ENCODE data around the gene SLC25A22.

The SLC25A22 gene

DNA sequence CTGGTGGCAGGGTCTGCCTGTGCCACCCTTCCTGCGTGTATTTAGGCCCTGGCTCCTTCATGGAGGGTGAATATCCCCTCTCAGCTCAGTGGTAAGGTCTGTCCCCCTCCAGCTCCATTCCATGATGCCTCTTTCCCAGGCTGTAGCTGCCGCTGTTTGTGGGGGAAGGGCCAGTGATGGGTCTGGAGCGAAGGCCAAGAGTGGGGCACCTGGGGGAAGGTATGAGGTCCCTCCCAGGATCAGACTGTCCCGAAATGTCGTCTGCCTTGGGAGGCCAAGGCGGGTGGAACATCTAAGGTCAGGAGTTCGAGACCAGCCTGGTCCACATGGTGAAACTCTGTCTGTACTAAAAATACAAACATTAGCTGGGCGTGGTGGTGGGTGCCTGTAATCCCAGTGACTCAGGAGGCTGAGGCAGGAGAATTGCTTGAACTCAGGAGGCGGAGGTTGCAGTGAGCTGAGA, 35.8 kb upstream of the SLC25A22 start:
- DNase-seq, result no peak

DNA sequence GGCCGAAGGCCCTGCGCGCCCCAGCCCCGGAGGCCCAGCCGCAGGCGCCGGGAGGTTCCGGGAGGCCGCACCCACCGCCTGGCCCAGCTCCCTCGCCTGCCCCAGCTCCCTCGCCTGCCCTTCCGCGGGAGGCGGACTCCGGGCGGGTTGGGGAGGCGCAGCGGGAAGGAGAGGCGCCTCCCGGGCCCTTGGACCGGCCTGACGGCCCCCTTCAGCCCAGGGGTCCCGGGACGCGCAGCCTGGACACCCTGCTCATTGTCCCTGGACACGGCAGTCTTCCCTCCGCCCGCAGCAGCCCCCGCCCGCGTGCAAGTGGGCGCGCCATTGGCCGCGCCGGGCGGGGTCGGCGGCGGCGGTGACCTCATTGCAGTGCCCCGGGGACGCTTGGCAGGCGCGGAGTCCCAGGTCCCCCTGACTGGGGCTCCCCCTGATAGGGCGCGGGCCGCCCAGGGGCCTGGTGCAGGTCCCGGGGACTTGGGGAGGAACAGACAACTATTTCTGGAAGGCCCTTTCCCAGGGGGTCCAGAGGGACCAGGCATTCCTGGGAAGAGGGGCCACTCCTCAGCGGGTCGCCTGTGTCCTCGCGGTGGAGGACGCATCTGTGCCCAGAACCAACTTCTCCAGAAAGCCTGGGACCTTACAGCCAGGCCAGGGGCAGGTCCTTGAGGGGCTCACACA, 35.2 kb upstream of the SLC25A22 start:
- no peak for DNase-seq

DNA sequence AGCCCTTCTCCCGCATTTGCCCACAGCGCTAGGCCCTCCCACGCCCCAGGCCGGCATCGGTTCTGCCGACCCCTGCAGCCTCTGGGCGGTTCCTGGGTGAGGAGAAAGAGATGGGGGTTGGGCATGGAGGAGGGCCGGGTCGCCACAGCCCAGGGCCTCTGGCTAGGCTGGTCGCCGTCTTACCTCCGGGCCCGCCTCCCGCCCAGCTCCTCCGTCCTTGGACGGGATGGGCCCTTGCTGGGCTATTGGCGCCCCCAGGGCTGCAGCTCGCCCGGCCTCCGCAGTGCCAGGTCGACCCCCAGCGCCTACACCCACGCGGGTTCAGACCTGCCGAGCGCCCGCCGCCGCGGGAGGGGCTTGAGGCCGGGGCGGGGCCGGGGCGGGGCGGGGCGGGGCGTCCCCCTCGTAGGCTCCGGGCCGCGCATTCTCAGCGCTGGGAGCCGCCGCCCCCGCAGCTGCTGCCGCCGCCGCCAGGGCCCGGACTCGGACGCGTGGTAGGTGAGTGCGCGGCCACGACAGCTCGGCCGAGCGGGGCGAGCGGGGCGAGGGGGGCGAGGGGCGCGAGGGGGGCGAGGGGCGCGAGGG, 34.5 kb upstream of the SLC25A22 start, which contains the start of gene CD151:
Gene CD151 (plus strand): TSS at position 424 of the 585 bp plus-strand sequence. CDS start 3,118 bp downstream, outside the sequence.
- no peak for DNase-seq

DNA sequence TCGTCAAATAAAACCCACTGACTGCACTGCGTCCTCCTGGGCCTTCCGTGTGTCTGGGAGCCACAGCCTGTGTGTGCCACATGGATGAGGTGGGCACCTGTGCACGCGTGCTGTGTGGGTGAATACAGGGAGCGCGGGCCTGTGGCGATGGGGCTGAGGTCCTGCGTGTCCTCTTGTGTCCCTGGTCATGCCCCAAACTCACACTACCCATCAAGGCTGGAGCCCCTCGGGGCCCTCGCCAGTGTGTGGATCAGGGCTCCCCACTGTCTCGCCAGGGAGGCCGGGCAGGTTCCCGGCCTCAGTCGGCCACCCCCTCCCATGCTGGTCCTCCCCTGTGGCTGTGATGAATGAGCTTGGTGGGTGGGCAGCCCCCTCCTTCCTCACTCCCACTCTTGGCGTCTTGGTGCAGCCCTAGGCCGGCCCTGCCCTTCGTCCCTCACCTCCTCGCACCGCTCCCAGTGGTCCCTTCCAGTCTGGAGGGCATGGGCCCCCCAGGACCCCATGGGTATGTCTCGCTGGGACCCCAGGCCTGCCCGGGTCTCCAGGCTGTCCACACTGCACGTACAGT, 34.0 kb upstream of the SLC25A22 start:
- DNase-seq, result no peak

DNA sequence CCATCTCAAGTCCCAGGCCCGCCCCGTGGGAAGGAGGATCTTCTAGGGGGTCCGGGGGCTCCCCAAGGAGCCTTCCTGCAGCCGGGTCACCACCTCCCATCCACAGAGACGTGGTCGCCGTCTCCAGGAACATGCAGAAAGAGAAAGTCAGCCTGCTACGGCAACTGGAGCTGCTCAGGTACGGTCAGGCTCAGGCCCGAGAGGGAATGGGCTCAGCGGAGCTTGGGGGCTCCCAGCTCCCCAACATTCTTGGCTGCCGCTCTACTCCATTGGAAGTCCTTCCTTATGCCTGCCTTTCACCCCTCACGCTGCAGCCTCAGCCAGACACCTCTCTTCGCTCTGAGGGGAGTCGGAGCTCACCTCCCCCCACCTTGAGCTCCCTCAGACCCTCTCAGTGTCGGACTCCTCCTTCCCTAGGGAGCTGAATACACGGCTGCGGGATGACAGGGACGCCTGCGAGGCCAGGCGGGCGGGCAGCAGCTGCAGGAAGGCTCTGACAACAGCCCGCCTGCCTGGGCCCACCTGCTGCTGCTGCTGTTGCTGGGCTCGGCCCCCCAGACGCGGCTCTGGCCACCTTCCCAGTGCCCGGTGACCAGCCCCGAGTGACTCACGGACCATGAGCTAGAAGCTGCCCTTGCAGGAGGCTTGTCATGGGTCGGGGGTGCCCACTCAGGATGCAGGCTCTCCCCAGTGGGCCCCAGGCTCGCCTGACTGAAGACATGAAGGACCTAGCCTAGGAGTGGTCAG, 33.2 kb upstream of the SLC25A22 start:
- DNase-seq, result no peak

DNA sequence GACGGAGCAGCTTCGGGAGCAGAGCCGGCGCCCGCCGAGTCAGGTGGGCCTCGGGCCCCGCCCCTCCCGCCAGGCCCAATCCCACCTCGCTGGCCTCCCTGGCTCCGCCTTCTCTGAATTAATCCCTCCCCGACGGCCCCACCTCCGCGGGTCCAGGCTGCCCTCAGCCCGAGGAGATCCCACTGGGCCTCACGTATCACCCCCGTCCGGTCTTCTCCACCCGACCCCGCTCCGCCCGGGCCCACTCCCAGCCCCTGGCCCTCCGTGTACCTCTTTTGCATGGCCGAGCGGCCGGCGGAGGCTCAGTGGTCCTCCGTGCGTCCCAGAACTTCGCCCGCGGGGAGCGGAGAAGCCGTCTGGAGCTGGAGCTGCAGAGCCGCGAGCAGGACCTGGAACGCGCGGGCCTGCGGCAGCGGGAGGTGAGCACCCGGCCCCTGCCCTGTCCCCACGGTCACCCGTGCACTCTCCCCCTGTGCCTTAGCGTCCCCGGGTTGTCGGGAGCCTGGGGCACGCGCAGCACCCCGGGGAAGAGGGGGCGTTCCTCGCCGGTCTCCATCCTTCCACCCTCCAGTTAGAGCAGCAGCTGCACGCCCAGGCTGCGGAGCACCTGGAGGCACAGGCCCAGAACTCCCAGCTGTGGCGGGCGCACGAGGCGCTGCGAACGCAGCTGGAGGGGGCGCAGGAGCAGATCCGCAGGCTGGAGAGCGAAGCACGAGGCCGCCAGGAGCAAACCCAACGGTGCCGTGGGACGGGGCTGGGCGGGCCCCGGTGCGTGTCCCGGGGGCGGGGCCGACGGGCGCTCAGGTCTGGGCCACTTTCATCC, 32.4 kb upstream of the SLC25A22 start:
- no peak for DNase-seq

DNA sequence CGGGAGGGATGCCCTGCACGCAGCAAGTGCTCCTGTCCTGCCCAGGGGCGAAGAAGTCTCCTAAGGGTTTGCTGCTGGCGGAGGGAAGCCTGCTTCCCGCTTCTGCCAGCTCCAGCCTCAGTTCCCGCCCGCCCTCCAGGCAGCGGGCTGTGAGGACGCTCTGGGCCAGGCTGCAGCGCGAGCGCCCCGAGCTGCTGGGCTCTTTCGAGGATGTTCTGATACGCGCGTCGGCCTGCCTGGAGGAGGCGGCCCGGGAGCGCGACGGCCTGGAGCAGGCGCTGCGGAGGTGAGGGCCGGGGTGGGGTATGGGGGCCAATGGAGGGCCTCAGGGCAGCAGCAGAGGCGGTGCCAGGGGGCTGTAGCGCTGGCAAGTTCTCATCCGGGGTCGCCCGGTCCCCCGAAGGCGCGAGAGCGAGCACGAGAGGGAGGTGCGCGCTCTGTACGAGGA, 31.8 kb upstream of the SLC25A22 start:
- no peak for DNase-seq

DNA sequence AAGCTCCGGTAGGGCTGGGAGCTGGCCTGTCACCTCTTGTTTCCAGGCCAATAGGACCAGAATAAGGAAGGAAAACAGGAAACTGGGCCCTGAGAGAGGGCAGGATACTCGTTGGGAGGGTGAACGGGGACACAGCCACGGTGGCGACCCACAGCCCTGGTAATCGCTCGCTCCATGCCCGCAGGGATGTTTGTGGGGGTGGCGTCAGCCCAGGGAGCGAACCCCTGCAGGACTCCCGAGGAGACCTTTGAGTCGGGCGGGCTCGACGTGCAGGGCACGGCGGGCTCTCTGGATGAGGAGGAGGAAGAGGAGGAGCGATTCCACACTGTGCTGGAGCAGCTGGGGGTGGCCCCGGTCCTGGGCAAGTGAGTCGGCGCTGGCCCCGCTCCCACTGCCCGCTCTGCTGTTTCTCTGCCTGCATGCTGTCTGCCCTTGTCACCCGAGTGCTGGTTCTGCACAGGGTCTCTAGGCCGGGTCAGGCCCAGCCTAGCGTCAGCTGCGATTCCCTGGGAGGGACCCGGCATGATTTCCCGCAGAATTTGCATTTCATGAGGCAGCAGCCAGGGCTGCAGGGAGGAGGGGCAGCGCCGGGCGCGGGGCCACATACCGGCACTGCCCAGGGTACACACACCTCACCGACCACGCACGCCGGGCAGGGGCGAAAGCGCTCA, 31.2 kb upstream of the SLC25A22 start:
- no peak for DNase-seq

DNA sequence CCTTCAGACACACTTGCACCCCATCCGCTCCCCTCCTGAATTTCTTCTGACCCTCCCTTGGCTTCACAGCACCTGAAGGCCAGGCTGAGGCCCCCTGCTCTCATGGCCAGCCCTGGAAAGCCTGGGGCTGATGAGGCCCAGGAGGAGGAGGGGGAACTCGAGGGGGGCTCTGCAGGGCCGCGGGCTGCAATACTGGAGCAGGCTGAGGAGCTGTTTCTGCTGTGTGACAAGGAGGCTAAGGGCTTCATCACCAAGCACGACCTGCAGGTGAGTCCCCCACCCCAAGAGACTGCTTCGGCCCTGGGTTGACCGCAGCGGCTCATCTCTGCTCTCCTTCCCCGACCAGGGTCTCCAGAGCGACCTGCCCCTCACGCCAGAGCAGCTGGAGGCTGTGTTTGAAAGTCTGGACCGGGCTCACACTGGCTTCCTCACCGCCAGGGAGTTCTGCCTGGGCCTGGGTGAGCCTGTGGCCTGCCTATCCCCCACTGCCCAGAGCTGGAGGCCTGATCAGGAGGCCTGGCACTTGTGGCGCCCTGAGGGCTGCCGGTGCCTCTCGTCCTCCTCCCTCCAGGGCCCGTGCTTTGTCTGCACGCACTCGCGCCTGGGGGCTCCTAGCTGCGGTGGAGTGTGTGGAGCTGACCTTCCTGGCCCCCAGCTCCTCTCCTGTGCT, 30.6 kb upstream of the SLC25A22 start:
- DNase-seq, result no peak

DNA sequence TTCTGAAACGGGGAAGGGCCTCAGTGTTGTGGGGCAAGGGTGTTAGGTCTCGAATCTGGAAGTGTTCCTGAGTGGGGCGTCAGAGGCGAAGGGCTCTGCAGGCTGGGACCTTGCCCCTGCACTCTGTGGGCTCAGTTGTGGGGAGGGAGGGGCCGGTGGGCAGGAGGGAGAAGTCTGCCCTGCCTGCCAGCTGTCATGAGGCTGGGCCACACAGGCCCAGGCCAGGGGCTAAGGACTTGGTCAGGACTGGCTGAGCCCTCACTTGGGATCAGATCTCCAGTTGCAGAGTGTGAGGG, 29.8 kb upstream of the SLC25A22 start, which contains the start of gene CRACR2B:
Gene CRACR2B (plus strand): TSS at position 23 of the 296 bp plus-strand sequence. CDS start 689 bp downstream, outside the sequence.
- DNase-seq, result no peak

DNA sequence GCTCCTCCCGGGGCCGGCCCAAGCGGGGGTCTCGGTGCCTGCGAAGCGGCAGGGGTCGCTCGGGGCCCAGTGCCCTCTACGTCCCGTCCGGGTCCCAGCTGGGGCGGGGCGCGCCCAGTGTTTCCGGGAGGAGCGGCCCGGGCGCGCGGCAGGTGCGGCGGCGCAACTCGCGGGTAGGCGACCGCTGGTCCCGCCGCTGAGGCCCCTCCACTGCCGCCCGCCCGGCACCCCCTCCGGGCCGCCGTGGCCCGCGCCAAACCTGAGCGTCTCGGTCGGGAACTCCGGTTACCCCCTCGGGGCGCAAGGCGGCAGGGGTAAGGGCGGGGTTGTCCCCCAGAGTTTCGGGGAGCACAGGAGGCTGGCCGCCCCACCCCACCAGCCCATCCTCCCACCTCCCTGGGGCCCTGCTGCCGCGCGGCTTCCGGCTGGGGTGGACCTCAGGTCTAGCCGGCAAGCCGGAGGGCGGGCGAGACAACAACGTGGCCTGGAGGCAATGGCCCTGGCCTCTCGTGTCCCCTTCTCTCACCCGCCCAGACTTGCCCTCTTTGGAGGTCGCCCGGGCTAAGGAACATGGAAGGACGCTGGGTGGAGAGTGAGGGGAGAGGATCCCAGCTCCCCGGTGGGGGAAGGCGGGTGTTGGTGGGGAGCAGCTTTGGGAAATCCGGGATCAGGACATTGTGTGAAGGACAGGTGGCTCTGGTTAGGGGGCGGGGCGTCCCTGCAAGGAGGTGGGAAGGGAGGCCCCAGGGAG, 29.2 kb upstream of the SLC25A22 start:
- DNase-seq, result no peak

DNA sequence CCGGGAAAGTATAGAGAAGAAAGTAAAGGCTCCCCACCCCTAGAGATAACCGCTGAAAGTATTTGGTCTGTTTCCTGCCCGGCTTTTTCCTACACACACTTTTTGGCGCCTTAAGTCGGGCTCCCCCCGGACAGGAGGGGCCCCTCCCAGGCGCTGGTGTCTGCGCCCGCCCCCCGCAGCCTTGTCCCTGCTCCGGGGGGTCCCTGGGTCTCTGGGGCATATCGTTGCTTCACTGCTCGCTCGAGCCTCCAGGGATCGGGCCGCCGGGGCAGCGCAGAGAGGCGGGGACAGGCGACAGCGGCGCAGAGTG, 28.7 kb upstream of the SLC25A22 start:
- DNase-seq, result no peak

DNA sequence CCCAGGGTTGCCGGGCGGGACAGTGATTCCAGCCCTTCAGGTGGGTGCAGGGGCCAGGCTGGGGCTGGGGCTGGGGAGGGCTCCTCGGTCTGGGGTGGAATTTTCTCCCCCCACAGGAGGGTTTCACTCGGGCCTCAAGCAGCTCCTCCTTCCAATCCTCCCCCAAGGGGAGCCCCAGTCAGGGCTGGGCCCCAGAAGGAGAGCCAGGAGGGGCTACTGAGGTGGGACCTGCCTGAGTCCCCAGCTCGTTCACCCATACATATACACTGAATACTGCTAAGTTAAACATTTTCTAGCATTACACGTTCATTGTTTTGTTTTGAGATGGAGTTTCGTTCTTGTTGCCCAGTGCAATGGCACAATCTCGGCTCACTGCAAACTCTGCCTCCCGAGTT, 28.1 kb upstream of the SLC25A22 start:
- DNase-seq, result no peak

DNA sequence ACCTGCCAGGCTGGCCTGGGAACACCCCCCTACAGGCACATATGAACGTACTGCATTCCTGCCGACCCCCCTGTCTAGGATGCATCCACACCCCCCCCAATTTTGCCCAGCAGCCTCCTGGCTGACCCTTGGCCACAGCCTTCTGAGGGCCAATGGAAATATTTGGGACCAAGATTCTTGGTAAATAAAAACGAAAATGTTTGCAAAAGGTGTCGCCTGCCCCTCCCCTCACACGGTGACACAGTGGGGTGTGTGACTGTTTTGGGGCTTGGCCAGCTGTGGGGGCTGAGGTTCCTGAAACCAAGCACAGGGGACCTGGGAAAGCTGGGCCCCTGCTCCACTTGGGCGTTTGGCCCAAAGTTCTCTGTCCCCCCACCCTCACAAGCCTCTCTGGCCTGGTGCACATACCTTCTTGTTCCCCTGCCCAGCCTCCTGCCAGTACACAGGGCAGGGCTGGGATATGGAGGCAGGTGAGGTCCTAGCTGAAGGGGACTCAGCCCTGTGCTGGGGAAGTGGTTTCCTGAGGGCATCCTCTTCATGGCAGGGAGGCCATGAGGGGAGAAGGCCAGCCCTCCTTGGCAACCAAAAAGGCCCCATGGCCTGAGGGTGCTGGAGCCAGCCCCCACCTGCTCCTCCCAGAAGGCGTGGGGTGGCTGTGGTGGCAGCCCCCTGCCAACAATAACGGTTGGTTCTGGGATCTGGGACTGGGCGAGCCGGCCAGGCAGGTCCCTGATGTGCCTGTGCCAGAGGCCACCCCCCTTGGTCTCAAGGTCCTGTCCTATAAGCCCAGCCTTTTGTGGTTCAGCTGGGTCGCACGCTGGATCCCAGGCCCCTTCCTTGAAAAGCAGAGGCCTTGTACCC, 27.5 kb upstream of the SLC25A22 start:
- DNase-seq, result no peak

DNA sequence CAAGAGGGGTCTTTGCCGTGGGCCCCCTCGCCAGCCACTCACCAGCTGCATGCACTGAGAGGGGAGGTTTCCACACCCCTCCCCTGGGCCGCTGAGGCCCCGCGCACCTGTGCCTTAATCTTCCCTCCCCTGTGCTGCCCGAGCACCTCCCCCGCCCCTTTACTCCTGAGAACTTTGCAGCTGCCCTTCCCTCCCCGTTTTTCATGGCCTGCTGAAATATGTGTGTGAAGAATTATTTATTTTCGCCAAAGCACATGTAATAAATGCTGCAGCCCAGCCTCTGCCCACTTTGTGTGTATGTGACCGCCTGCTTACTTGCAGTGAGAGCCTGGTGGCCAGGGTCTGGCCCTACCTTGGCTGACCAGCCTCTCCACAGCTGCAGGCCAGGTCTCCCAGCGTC, 26.9 kb upstream of the SLC25A22 start:
- no peak for DNase-seq

DNA sequence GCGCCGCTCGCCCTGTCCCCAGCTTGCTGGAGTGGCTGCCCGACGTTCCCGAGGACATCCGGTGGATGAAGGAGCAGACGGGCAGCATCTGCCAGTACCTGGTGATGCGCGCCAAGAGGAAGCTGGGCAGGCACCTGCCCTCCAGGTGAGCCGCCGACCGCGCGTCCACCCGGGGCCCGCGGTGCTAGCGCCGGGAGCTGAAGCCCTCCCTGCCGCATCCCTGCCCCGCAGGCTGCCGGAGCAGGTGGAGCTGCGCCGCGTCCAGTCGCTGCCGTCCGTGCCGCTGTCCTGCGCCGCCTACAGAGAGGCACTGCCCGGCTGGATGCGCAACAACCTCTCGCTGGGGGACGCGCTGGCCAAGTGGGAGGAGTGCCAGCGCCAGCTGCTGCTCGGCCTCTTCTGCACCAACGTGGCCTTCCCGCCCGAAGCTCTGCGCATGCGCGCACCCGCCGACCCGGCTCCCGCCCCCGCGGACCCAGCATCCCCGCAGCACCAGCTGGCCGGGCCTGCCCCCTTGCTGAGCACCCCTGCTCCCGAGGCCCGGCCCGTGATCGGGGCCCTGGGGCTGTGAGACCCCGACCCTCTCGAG, 26.3 kb upstream of the SLC25A22 start:
- DNase-seq, result no peak

DNA sequence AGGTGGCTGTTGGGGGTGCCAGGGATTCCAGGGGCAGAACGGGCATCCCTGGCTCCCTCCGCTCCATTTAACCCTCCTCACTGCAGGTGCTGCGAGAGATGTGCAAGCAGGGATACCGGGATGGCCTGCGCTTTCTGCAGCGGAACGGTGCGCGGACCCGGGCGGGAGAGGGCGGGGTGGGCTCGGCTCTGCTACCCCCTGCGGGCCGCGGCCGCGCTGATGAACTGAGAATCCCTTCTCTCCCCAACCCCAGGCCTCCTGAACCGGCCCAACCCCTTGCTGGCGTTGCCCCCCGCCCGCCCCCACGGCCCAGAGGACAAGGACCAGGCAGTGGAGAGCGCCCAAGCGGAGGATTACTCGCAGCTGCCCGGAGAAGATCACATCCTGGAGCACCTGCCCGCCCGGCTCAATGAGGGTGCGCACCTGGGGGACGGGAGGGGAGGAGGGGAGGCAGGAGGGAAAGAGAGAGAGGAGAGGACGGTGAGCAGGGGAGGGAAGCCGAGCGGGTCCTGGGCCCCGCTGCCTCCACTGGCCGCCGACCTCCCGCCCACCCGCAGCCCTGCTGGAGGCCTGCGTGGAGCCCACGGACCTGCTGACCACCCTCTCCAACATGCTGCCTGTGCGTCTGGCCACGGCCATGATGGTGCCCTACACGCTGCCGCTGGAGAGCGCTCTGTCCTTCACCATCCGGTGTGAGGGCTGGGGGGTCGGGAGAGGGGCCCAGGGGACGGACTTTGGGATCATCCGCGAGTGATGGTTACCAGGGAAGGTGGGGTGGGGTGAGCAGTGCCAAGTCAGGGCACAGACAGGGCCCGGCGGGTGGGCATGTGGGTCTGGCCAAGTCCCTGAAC, 25.6 kb upstream of the SLC25A22 start:
- DNase-seq, result no peak

DNA sequence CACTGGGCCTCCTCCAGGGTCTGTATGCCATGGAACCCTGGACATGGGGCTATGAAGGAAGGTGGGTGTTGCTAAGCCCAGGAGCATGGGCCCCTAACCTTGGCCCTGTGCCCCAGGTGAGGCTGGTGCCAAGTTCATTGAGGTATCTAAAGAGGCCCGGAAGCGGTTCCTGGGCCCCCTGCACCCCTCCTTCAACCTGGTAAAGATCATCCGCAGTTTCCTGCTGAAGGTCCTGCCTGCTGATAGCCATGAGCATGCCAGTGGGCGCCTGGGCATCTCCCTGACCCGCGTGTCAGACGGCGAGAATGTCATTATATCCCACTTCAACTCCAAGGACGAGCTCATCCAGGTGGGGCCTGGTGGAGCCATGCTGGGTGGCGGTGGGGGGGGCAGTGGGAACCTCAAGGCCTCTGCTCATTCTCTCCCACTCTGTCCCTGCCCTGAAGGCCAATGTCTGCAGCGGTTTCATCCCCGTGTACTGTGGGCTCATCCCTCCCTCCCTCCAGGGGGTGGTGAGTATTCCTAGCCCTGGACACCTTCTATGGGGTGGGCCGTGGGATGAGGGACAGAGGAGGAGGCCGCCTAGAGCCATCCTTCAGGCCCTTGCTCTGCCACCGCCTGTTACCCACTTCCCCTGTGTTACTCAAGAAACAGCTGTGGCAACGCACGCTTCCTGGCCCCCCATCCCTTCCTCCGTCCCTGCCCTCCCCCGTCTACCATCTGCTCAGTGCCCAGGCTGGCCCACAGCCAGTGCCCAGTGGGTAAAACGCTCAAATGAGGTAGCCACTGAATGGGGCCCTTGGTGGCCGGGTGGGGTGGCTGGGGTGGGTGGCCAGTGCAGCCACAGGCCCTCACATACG, 23.7 kb upstream of the SLC25A22 start:
- no peak for DNase-seq

All from DMS 273 treated with DMSO at 0.1 percent for 48 hours (cell line).